Activated CD4-positive, alpha-beta T cell treated with anti-CD3 and anti-CD28 coated beads for 48 hours (primary cell): ENCODE measurements around the gene VEGFD.
"Not testable (repeated sequence)": the region's sequence is repeated elsewhere in the genome, so short reads cannot be mapped to it uniquely, and the experiment has no call there.

Experiments used
- DNase-seq: peaks from one replicate; pipeline ENCODE4 v3.0.0-alpha.2; 2020

Gene VEGFD

DNA sequence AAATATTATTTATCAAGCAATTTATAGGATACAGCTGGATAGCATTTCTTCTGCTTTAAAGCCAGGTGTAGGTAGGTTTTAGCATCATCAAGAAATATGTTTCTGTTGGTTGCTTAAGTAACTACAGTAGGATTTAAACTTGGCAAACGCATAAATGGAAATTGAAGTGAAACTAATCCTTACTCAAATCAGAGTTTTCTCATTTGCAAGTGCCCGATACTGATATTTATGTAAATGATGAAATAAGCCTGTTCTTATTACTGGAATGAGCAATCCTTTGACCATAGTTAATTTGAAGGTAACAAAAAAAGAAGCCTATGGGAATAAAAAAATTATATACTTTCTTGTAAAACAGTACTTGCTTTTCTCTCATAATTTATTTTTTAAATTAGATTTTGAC lies 25.7 kb downstream of the VEGFD start:
- no peak for DNase-seq

DNA sequence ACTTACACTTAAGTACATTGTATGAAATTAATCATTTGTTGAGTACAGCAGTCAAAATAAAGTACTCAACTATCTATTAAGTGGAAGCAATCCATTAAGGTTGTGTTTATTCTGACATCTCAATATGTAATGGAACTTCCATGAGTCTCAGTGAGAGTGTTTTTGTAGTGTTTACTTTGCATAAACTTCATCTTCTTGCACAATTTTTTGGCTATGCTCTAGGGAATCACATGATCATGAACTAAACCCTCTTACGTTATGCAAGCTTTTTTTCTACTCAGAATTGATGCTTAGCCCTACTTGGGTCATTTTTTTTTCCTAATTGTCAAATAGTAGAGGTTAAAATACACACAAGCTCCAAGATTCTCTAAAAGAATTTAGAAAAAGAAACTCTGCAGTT lies 27.8 kb downstream of the VEGFD start:
- DNase-seq = no peak

DNA sequence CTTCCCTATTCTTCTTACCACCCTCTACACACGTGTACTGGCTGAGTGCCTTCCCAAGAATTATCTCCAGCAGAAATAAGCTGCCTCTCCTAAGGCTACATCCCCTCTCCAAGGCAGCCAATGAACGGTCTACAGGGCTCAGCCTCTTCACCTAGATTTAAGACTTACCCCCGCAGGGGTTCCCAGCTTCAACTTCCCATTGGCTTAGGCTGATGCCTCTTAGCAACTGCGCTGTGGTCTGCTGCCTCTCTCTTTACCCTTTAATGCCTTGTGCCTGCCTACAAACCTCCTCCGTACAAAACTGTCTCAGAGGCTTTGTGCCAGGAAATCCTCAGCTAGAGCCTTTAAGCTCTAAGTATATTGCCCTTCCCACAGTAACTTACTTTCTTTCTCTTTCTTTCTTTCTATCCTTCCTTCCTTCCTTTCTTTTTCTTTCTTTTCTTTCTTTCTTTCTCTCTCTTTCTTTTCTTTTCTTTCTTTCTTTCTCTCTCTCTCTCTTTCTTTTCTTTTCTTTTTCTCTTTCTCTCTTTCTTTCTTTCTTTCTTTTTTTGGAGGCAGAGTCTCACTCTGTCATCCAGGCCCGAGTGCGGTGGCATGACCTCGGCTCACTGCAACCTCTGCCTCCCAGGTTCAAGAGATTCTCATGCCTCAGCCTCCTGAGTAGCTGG lies 33.8 kb downstream of the VEGFD start:
- no peak for DNase-seq

GRCh38 chrX:15349046-15349445 lies 35.2 kb downstream of the VEGFD start:
- DNase-seq = peak; percentile 4

DNA sequence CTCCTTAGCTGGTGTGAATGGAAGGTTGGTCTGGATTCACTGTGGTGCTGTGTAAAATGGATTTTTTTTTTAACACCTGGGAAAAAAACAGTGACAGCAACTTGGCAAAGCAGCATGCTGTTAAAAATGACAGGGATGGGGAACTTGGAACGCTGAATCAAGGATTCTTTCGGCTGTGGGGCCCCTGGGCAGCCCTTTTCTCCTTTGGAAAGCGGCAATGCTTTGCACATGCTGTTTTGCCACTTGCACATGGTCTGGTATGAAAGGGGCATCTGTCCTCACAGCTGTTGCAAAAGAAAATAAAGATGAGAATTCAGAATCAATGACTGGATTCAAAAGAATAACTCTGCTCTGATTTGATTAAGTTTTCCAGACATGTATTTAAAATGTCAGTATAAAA lies 38.2 kb downstream of the VEGFD start:
- no peak for DNase-seq

GRCh38 chrX:15344106-15344505 lies 40.1 kb downstream of the VEGFD start:
- no peak for DNase-seq

- DNase-seq = no peak
Observed at GRCh38 chrX:15343075-15343476, 41.1 kb downstream of the VEGFD start.

GRCh38 chrX:15340867-15341266 lies 43.3 kb downstream of the VEGFD start:
- DNase-seq = no peak

- peak; percentile 50 for DNase-seq
Observed at GRCh38 chrX:15336023-15336413, 48.2 kb downstream of the VEGFD start.

DNA sequence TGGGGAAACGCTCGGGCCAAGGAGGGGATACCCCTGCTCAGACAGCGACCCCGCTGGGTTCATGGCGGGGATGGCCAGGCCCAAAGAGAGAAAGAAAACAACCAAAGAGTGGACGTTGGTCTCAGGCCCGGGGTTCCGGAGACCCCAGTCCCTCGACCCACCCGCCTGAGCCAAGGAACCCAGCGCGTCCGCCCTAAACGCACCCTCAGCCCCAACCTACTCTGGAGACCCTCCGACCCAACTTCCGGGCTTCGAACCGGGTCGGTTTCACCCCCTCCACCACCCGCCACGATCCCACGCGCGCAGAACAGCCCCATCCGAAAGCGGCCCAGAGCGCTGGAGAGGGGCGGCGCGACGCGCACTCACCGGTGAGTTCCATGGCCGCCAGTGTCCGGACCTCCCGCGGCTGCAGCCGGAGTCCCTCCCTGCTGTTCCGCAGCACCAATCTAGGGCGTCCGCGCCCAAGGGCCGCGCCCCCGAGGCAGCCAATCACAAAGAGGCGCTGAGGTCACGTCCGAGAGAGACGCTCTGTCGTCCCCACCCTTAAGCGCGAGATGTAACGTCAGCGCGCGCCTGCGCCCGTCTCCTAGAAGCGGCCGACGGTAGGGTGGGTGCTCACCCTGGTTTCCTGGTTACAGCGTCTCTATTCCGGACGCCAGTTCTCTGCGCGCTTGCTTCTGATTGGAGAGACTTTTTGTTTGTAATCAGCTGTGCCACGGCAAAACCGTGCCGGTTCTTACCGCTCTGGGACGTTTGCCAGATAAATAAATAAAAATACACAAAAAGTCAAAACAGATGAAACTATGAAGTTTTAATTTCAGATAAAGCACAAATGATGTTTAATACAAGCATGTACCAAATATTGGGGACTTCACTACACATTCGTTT lies 48.8 kb downstream of the VEGFD start, which contains the start of gene PIGA:
Gene PIGA (minus strand): TSS at position 389 of the 888 bp plus-strand sequence. CDS start 3,593 bp downstream, outside the sequence.
- DNase-seq = peak; percentile 92

- peak; percentile 5 for DNase-seq
Observed at GRCh38 chrX:15334561-15334960, 49.7 kb downstream of the VEGFD start.

DNA sequence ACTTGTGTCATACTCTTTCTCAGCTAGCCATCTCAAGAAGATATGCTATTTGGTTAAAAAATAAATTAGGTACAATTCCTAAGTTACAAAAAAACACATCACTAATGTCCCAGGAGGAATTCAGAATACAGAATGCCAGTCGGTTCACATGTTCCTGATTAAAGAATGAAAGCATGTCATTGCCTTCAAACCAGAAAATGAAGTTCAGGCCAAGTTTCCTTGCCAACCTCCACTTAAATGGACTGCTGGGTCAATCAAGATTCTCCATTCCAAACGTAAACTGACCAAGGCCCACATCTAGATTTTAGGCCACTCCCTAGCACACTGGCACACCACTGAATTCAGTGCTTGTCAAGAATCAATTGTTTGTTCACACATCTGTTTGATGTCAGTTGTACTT lies 55.4 kb downstream of the VEGFD start:
- no peak for DNase-seq

- no peak for DNase-seq
Observed at GRCh38 chrX:15328131-15328530, 56.1 kb downstream of the VEGFD start.

DNA sequence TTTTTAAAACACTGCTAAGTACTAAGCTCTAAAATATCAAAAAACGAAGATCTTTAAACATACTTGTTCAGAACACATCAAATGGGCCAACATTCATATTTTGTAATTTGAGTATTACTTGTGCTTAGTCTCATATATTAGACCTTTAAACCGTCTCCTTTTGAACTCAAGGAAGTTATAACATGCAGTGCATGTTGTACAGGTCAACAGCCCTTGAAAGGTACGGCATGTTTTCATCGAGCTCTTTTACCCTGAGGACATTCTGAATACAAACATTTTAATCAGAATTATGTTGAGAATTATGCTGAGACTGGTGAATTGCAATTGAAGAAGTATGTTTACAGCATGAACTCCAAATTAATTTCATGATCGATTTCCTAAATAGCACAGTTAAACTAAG lies 61.7 kb downstream of the VEGFD start:
- no peak for DNase-seq

DNA sequence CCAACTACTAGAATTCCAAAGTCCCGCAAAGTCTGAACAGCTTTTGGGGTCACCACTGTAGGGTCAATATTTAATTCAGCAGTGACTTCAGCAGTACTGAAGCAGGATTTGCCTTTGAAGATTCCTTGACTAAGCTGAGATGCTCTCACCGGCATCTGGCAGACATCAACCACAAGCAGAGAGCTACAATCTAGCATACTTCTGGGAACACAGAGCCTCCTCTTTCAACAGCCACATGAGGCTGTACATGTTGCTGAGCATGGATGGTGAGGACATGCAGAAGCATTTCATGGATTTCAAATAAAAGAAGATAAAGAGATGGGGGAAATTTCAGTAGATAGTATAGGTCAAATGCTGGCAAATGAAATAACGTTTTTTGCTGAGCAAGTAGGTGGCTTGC lies 62.1 kb downstream of the VEGFD start:
- DNase-seq = no peak

GRCh38 chrX:15321447-15321846 lies 62.8 kb downstream of the VEGFD start:
- DNase-seq = no peak

GRCh38 chrX:15320297-15320696 lies 63.9 kb downstream of the VEGFD start:
- DNase-seq = no peak

DNA sequence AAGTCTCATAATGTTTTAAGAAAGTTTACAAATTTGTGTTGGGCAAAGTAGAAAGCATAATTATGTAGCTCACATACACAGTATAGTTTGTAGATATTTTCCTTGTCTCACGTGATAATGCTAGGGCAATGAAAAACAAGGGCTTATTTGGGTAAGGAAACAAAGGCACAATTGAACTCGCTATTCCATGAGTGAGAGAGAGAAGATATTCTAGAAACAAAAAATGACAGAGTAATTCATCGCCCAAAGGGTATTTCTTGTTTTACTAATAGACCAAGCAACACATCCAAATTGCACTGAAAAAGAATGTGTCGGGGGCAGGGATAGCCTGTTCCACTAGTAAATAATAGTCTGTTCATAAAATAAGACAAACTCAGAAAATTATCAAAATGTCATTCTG lies 65.1 kb downstream of the VEGFD start:
- no peak for DNase-seq

GRCh38 chrX:15315509-15315908 lies 68.7 kb downstream of the VEGFD start, which contains the start of gene ASB11:
TSS of gene ASB11 (minus strand) at chrX:15315640. CDS start at chrX:15315605, 35 bp downstream.
- DNase-seq = no peak

DNA sequence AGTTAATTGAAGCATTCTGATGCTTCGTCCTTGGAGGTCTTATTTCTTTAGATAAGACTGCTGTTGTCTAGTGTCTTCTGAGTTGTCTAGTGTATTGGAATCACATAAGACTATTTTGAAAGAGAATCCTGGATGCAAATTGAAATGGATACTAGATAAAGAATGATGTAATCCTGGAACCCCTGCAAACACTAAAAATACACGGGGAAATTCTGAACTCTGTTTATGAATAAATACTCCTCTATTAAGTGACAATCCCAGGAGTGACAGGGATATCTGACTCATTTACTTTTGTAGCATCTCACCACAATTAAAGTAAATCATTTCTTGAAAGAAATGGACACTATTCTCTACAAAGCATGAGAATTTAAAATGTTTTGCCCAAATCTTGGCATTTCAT lies 69.7 kb downstream of the VEGFD start:
- DNase-seq = no peak

DNA sequence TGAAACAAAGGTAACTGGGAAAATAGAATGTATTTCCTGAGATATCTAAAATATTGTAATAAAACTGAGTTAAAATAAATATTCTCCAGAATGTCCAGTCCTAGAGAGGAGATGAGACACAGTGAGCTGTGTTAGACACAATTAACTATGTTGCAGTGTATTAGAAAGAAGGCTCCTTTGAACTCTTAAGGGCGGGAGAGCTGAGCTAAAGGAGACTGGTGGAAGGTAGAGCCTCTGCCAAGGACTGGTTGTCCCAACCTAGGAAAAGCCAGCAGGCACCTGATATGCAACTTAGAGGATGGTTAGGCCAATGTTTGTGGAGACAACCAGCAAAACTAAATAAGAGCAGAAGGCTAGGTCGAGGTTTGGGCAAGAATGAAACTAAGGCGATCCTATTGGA lies 73.1 kb downstream of the VEGFD start:
- no peak for DNase-seq

- DNase-seq = no peak
Observed at GRCh38 chrX:15310117-15310516, 74.1 kb downstream of the VEGFD start.

- not testable (repeated sequence) for DNase-seq
Observed at GRCh38 chrX:15305899-15306298, 78.3 kb downstream of the VEGFD start.

DNA sequence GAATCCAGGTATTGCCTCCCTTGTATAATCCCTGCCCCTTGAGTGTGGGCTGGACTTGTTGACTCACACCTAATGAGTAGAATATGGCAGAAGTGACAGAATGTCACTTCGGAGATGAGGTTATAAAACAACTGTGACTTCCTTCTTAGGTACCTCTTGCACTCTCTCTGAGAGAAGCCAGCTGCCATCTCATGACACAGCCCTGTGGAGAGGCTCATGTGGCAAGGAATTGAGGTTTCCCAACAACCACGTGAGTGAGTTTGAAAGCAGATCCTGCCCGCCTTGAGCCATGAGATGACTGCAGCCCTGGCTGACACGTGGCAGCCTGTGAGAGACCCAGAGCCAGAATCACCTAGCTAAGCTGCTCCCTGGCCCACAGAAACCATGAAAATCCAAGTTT lies 82.3 kb downstream of the VEGFD start:
- DNase-seq = peak; percentile 38
